Panc1 (cell line): ENCODE measurements around the gene BRINP3. TPM values are rescaled to one million over a fixed set of nuclear protein-coding genes. Genes with fewer than 3 reads are reported as not detected.

Experiments
- ATAC-seq: fragments of 200-7000 bp; cut with Tn5 transposase; 2 replicates; pipeline ENCODE4 v1.9.1; 2020; ENCODE audit warnings: mild to moderate bottlenecking, moderate library complexity
- BruUV-seq: library from RNA; stranded (reverse); fragments of 400-500 nt; replicated peaks from 2 replicates; lab custom pipeline; 2021; lab: Mats Ljungman, UMichigan
- CTCF ChIA-PET: fragments of 300-600 bp; sonication (Branson Sonifier 250); formaldehyde crosslinking; loops from one replicate; lab custom pipeline; 2022; ENCODE audit warnings: antibody characterized with exemption; lab: Charles Lee
- POLR2A ChIA-PET: fragments of 300-600 bp; sonication (Branson Sonifier 250); formaldehyde crosslinking; loops from one replicate; lab custom pipeline; 2022; ENCODE audit warnings: antibody characterized with exemption; lab: Charles Lee
- DNase-seq: peaks from one replicate; pipeline ENCODE4 v3.0.0-alpha.2; 2010; ENCODE audit warnings: low read depth, low spot score
- H3K27ac ChIP-seq: 2 replicates; pipeline ENCODE4 v1.5.1; 2011; ENCODE audit warnings: mild to moderate bottlenecking, low read length, inconsistent platforms
- H3K27me3 ChIP-seq: fragments of 200-500 bp; sonication (Bioruptor generic); 2 replicates; pipeline ENCODE4 v1.6.0; 2014; ENCODE audit warnings: low read length, inconsistent platforms; ENCODE audit not compliant: control insufficient read depth, insufficient read depth
- H3K36me3 ChIP-seq: fragments of 200-500 bp; sonication (Bioruptor generic); 2 replicates; pipeline ENCODE4 v1.5.1; 2014; ENCODE audit warnings: inconsistent platforms, mild to moderate bottlenecking, low read length, moderate library complexity; ENCODE audit not compliant: control insufficient read depth, insufficient read depth
- H3K4me1 ChIP-seq: 2 replicates; pipeline ENCODE4 v1.5.1; 2011; ENCODE audit warnings: inconsistent platforms, mild to moderate bottlenecking, low read length, moderate library complexity; ENCODE audit not compliant: control insufficient read depth, insufficient read depth
- H3K4me3 ChIP-seq, 2 experiments: 2 replicates each; pipeline ENCODE4 v1.5.1; 2011 to 2012; ENCODE audit warnings: low read depth in 2 of 2, low read length in 2 of 2, mild to moderate bottlenecking in 2 of 2, inconsistent platforms in 1 of 2, moderate library complexity in 1 of 2
- H3K9me3 ChIP-seq: fragments of 200-500 bp; sonication (Bioruptor generic); 2 replicates; pipeline ENCODE4 v1.5.1; 2014; ENCODE audit warnings: low read depth, mild to moderate bottlenecking, inconsistent platforms, low read length, moderate library complexity; ENCODE audit not compliant: control insufficient read depth, insufficient read depth
- POLR2AphosphoS5 ChIP-seq: IDR thresholded peaks from 2 replicates; pipeline ENCODE4 v1.6.1; 2012; ENCODE audit warnings: mild to moderate bottlenecking, low read depth, low read length, moderate library complexity
- SIN3A ChIP-seq: IDR thresholded peaks from 2 replicates; pipeline ENCODE4 v1.6.1; 2012; ENCODE audit warnings: low read depth, mild to moderate bottlenecking, low read length, moderate library complexity, borderline replicate concordance; ENCODE audit not compliant: insufficient read depth
- TCF7L2 ChIP-seq: IDR thresholded peaks from 2 replicates; pipeline ENCODE4 v1.6.1; 2011; ENCODE audit warnings: mild to moderate bottlenecking, low read depth, low read length, inconsistent platforms
- in situ Hi-C: cut with HindIII; loops from 2 replicates; pipeline ENCODE4 v1.10.0; 2016; ENCODE audit warnings: low sequenced_read_pairs, low pct_unique_long_range_greater_than_20kb
- intact Hi-C: fragments of 100-400 bp; cut with micrococcal nuclease; formaldehyde crosslinking; loops from one replicate; pipeline ENCODE4 v1.10.0; 2022; ENCODE audit not compliant: unreplicated experiment
- total RNA-seq: library from RNA; stranded (reverse); gene quantifications from one replicate; pipeline ENCODE4 v1.2.1, GENCODE V29; 2021; ENCODE audit not compliant: unreplicated experiment
- TF ChIP-seq, protein P1 (sequence below): fragments of 450-650 bp; IDR thresholded peaks from 2 replicates; pipeline ENCODE4 v1.5.1; 2017; ENCODE audit warnings: mild to moderate bottlenecking
- TF ChIP-seq, protein P2 (sequence below), 2 experiments: IDR thresholded peaks; 2 replicates each; pipeline ENCODE4 v1.6.1; 2011 to 2012; ENCODE audit warnings: low read depth in 2 of 2, control low read depth in 1 of 2, low read length in 1 of 2, mild to moderate bottlenecking in 1 of 2, moderate library complexity in 1 of 2; ENCODE audit not compliant: insufficient read depth in 1 of 2

Gene BRINP3
- total RNA-seq, 1 experiment from 2014 or later = 1.0 TPM

DNA sequence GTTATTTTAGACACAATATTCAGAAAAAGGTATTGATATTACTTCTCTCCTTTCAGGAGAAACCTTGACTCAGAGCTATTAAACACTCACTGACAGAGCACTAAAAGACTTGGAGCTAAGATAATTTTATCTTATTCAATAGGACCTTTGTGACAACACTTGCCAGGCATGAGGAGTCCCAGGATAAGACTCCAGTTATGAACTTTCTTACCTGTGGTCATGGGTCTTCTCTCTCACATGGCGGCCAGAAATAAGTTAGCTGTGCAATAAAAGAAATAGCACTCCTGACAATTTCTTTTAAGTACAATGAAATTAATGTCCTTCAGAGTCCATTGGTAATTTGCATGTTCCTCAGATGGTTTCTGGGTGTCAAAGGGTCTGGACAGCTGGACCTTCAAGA lies 382.1 kb downstream of the BRINP3 start:
- Histone ChIP-seq H3K4me3 (no peak overlapping the region), H3K9me3 (no peaks in the 10 kb centered on the region), H3K36me3 (no peaks in the 10 kb centered on the region), H3K27me3 (no peaks in the 10 kb centered on the region), H3K4me1 (no peaks in the 10 kb centered on the region), H3K27ac (no peak overlapping the region)
- ATAC-seq (no peak), DNase-seq (no peak)
- no peak for TF ChIP-seq POLR2AphosphoS5
- no peak for TF ChIP-seq TCF7L2
- TF ChIP-seq, protein P1, sequence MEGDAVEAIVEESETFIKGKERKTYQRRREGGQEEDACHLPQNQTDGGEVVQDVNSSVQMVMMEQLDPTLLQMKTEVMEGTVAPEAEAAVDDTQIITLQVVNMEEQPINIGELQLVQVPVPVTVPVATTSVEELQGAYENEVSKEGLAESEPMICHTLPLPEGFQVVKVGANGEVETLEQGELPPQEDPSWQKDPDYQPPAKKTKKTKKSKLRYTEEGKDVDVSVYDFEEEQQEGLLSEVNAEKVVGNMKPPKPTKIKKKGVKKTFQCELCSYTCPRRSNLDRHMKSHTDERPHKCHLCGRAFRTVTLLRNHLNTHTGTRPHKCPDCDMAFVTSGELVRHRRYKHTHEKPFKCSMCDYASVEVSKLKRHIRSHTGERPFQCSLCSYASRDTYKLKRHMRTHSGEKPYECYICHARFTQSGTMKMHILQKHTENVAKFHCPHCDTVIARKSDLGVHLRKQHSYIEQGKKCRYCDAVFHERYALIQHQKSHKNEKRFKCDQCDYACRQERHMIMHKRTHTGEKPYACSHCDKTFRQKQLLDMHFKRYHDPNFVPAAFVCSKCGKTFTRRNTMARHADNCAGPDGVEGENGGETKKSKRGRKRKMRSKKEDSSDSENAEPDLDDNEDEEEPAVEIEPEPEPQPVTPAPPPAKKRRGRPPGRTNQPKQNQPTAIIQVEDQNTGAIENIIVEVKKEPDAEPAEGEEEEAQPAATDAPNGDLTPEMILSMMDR = no peak
- no peak for TF ChIP-seq SIN3A
- intact Hi-C loops (no loop called here), in situ Hi-C loops (no loop called here)
- CTCF ChIA-PET = no interaction called here
- no TSS peak for BruUV-seq
- POLR2A ChIA-PET = interaction anchor here (0.6 kb wide), 1 partner anchor 254 kb away, joined by 5 read pairs; no protein-coding TSS in a partner anchor

DNA sequence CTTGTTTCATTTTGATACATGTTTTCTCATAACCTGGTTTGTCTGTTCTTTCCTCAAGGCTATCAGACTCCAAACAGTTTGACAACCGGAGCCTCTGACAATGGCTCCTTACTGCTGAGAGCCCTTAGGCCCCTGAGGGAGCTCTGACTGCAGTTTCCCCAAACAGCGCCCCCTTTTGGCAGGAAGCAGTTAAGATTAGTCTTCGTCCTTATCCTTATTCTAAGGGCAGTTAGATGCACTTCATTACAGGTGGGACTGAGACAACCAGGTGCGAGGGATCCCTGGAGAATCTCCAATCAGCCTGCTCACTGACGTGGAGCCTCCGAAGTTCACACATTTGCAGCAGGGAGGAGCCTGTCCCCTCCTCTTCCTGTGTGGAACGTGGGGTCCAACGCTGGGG lies 393.1 kb downstream of the BRINP3 start:
- Histone ChIP-seq H3K4me3 (no peak overlapping the region), H3K4me1 (no peaks in the 10 kb centered on the region), H3K36me3 (no peaks in the 10 kb centered on the region), H3K27ac (no peak overlapping the region), H3K27me3 (no peaks in the 10 kb centered on the region), H3K9me3 (no peaks in the 10 kb centered on the region)
- no peak for DNase-seq
- in situ Hi-C loops (no loop called here), intact Hi-C loops (no loop called here)
- ChIA-PET CTCF (no interaction called here), POLR2A (no interaction called here)
- TF ChIP-seq POLR2AphosphoS5 (no peak), SIN3A (no peak), TCF7L2 (no peak)
- TF ChIP-seq, protein P1 = peak; percentile 34
- BruUV-seq = no TSS peak
- ATAC-seq = no peak

DNA sequence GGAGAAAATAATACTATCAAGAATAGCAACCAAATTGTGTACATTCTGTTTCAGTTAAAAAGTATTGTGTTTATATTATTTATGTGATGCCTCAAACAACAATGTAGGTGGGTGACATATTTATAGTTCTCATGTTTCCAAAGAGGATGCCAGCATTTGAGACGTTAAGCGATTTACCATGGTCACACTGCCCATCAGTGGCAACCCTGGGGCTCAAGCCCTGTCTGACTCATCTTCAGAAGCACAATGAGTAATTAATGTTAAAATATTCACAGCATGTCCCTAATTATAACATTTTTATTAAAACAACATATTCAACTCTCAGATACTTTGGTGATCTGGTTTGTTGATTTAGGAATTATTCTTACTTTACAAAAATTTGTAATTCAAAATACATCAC lies 409.4 kb downstream of the BRINP3 start:
- H3K4me3 ChIP-seq = no peak overlapping the region
- in situ Hi-C loops = no loop called here
- intact Hi-C loops = no loop called here
- ATAC-seq = no peak
- H3K9me3 ChIP-seq = no peaks in the 10 kb centered on the region
- H3K36me3 ChIP-seq = no peaks in the 10 kb centered on the region
- TF ChIP-seq, protein P2, sequence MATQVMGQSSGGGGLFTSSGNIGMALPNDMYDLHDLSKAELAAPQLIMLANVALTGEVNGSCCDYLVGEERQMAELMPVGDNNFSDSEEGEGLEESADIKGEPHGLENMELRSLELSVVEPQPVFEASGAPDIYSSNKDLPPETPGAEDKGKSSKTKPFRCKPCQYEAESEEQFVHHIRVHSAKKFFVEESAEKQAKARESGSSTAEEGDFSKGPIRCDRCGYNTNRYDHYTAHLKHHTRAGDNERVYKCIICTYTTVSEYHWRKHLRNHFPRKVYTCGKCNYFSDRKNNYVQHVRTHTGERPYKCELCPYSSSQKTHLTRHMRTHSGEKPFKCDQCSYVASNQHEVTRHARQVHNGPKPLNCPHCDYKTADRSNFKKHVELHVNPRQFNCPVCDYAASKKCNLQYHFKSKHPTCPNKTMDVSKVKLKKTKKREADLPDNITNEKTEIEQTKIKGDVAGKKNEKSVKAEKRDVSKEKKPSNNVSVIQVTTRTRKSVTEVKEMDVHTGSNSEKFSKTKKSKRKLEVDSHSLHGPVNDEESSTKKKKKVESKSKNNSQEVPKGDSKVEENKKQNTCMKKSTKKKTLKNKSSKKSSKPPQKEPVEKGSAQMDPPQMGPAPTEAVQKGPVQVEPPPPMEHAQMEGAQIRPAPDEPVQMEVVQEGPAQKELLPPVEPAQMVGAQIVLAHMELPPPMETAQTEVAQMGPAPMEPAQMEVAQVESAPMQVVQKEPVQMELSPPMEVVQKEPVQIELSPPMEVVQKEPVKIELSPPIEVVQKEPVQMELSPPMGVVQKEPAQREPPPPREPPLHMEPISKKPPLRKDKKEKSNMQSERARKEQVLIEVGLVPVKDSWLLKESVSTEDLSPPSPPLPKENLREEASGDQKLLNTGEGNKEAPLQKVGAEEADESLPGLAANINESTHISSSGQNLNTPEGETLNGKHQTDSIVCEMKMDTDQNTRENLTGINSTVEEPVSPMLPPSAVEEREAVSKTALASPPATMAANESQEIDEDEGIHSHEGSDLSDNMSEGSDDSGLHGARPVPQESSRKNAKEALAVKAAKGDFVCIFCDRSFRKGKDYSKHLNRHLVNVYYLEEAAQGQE (IDR thresholded peaks at IDR 0.05; ENCODE audit: insufficient read depth in 1 of 2, low read depth in 2 of 2, low read length in 1 of 2) = no peak
- no peak for TF ChIP-seq TCF7L2
- TF ChIP-seq, protein P1 = no peak
- TF ChIP-seq POLR2AphosphoS5 = no peak
- no peak for TF ChIP-seq SIN3A
- ChIA-PET POLR2A (no interaction called here), CTCF (no interaction called here)
- no TSS peak for BruUV-seq
- no peak overlapping the region for H3K27ac ChIP-seq
- DNase-seq = no peak
- H3K4me1 ChIP-seq = no peaks in the 10 kb centered on the region
- H3K27me3 ChIP-seq = no peaks in the 10 kb centered on the region
